ENCODE measurements around the gene SARS2. TPM values are rescaled to one million over a fixed set of nuclear protein-coding genes. Genes with fewer than 3 reads are reported as not detected.

Gene SARS2
- total RNA-seq, 4 donors from 2014 or later = 26.6 to 52.0 (median 37.8) TPM

GRCh38 chr19:38912600-38913514 lies 17.7 kb downstream of the SARS2 start:
- H3K4me1 ChIP-seq = no peaks in the 10 kb centered on the region
- no peak for DNase-seq
- no peak overlapping the region for H3K27ac ChIP-seq
- intact Hi-C loops (cut with DNase I) = no loop called here
- no peak overlapping the region for H3K4me3 ChIP-seq (replicated peaks in 1 of 3)
- H3K27me3 ChIP-seq = no peaks in the 10 kb centered on the region
- 68 to 71% methylated on average over 8 to 12 of the region's 12 CpGs for WGBS, 2 donors
- H3K36me3 ChIP-seq = peaks cover 0 to 1% of the 10 kb centered on the region in 2 donors
- no peaks in the 10 kb centered on the region for H3K9me3 ChIP-seq
- TF ChIP-seq POLR2A (IDR thresholded peaks at IDR 0.05) (no peak), CTCF (IDR thresholded peaks at IDR 0.05) (no peak)

GRCh38 chr19:38911388-38912001 lies 19.1 kb downstream of the SARS2 start:
- no peak for DNase-seq
- Histone ChIP-seq H3K27ac (no peak overlapping the region), H3K36me3 (peaks cover 0 to 11% of the 10 kb centered on the region in 2 donors), H3K27me3 (no peaks in the 10 kb centered on the region), H3K4me3 (replicated peaks in 1 of 3) (no peak overlapping the region), H3K4me1 (no peaks in the 10 kb centered on the region), H3K9me3 (no peaks in the 10 kb centered on the region)
- TF ChIP-seq CTCF (IDR thresholded peaks at IDR 0.05) (no peak), POLR2A (IDR thresholded peaks at IDR 0.05) (no peak)
- intact Hi-C loops (cut with DNase I) = no loop called here
- 59 to 78% methylated on average over 6 to 7 of the region's 16 CpGs for WGBS, 2 donors

- 94% methylated on average over 12 of the region's 12 CpGs for WGBS, 2 donors
- Histone ChIP-seq H3K27ac (no peak overlapping the region), H3K27me3 (no peaks in the 10 kb centered on the region), H3K4me3 (replicated peaks in 1 of 3) (no peak overlapping the region), H3K36me3 (peaks cover 2 to 14% of the 10 kb centered on the region in 2 donors), H3K9me3 (no peaks in the 10 kb centered on the region), H3K4me1 (no peaks in the 10 kb centered on the region)
- TF ChIP-seq CTCF (IDR thresholded peaks at IDR 0.05) (no peak), POLR2A (IDR thresholded peaks at IDR 0.05) (no peak)
- DNase-seq = no peak
- intact Hi-C loops (cut with DNase I) = no loop called here
These were observed 20.1 kb downstream of the SARS2 start for GRCh38 chr19:38910488-38910887.

- H3K4me1 ChIP-seq = no peaks in the 10 kb centered on the region
- TF ChIP-seq POLR2A (IDR thresholded peaks at IDR 0.05) = no peak
- TF ChIP-seq CTCF (IDR thresholded peaks at IDR 0.05) = no peak
- H3K9me3 ChIP-seq = no peaks in the 10 kb centered on the region
- H3K27ac ChIP-seq = no peak overlapping the region
- intact Hi-C loops (cut with DNase I) = no loop called here
- 76 to 85% methylated on average over 10 of the region's 10 CpGs for WGBS, 2 donors
- DNase-seq = no peak
- H3K36me3 ChIP-seq = peaks cover 8 to 19% of the 10 kb centered on the region in 2 donors
- H3K27me3 ChIP-seq = no peaks in the 10 kb centered on the region
- H3K4me3 ChIP-seq (replicated peaks in 1 of 3) = no peak overlapping the region
These were observed 21.7 kb downstream of the SARS2 start for GRCh38 chr19:38908911-38909310.

- H3K4me1 ChIP-seq = no peaks in the 10 kb centered on the region
- peaks cover 8 to 19% of the 10 kb centered on the region in 2 donors for H3K36me3 ChIP-seq
- DNase-seq = no peak
- H3K27me3 ChIP-seq = no peaks in the 10 kb centered on the region
- H3K27ac ChIP-seq = no peak overlapping the region
- TF ChIP-seq POLR2A (IDR thresholded peaks at IDR 0.05) (no peak), CTCF (IDR thresholded peaks at IDR 0.05) (no peak)
- 93 to 96% methylated on average over 12 of the region's 12 CpGs for WGBS, 2 donors
- H3K4me3 ChIP-seq (replicated peaks in 1 of 3) = no peak overlapping the region
- intact Hi-C loops (cut with DNase I) = no loop called here
- no peaks in the 10 kb centered on the region for H3K9me3 ChIP-seq
These were observed 22.9 kb downstream of the SARS2 start for GRCh38 chr19:38907670-38908069.
